ENCODE results near the gene CFAP46.

DNA sequence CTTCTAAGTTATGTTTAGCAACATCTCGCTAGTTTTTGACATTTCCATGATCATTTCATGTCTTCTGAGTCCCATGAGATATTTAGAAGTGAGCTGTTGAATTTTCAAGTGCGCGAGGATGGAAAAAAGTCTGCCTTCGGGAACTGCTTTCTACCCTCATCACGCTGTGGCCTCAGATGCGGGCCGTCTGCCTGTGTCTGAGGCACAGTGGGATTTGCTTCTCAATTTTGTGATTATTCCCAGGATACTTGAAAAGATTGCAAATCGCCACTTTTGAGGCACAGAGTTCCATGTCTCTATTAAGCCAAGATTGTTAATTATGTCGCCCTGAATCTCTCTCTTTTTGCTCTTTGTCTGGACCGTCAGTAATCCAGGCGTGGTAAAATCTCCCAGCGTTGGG is 125.7 kb downstream of the CFAP46 start:
- no peak for TF ChIP-seq POLR2A (IDR thresholded peaks at IDR 0.05)
- TF ChIP-seq, protein P1, sequence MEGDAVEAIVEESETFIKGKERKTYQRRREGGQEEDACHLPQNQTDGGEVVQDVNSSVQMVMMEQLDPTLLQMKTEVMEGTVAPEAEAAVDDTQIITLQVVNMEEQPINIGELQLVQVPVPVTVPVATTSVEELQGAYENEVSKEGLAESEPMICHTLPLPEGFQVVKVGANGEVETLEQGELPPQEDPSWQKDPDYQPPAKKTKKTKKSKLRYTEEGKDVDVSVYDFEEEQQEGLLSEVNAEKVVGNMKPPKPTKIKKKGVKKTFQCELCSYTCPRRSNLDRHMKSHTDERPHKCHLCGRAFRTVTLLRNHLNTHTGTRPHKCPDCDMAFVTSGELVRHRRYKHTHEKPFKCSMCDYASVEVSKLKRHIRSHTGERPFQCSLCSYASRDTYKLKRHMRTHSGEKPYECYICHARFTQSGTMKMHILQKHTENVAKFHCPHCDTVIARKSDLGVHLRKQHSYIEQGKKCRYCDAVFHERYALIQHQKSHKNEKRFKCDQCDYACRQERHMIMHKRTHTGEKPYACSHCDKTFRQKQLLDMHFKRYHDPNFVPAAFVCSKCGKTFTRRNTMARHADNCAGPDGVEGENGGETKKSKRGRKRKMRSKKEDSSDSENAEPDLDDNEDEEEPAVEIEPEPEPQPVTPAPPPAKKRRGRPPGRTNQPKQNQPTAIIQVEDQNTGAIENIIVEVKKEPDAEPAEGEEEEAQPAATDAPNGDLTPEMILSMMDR (IDR thresholded peaks at IDR 0.05): no peak

Data from upper lobe of left lung (tissue), 4 donors.